Uterus (tissue), 2 donors: ENCODE results near the gene ATL2.

Experiments
- POLR2A ChIP-seq, 2 donors: fragments of 450-650 bp; IDR thresholded peaks; one replicate each; pipeline ENCODE4 v1.6.1; 2016; ENCODE audit warnings: antibody characterized with exemption in 2 of 2, mild to moderate bottlenecking in 1 of 2, moderate library complexity in 1 of 2
- TF ChIP-seq, protein P1 (sequence below), 4 experiments: fragments of 200-600 bp in 2 of 4; fragments of 450-650 bp in 2 of 4; sonication (generic) in 2 of 4; IDR thresholded peaks; one replicate each; pipeline ENCODE4 v1.5.1; 2016 to 2019; ENCODE audit warnings: antibody characterized with exemption in 4 of 4, mild to moderate bottlenecking in 2 of 4, moderate library complexity in 1 of 4

DNA sequence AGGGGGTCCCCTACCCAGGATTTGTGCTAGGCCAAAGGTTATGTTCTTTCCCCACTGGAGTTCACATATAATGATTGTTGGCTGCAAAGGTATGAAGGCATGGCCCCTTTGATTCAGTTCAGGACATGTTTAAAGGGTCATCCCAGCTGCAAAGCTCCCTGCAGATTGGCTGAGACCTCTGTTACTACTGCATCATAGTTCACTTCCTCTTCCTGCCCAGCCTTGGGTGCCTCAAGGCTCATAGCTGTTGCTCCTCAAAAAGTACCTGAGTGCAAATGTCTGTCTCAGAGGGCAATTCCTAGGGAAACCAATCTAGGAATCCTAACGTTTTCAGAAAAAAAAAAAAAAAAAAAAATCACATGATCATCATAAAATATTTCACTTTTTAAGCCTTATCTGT lies 125.1 kb downstream of the ATL2 start:
- TF ChIP-seq POLR2A (IDR thresholded peaks at IDR 0.05): no peak
- TF ChIP-seq, protein P1, sequence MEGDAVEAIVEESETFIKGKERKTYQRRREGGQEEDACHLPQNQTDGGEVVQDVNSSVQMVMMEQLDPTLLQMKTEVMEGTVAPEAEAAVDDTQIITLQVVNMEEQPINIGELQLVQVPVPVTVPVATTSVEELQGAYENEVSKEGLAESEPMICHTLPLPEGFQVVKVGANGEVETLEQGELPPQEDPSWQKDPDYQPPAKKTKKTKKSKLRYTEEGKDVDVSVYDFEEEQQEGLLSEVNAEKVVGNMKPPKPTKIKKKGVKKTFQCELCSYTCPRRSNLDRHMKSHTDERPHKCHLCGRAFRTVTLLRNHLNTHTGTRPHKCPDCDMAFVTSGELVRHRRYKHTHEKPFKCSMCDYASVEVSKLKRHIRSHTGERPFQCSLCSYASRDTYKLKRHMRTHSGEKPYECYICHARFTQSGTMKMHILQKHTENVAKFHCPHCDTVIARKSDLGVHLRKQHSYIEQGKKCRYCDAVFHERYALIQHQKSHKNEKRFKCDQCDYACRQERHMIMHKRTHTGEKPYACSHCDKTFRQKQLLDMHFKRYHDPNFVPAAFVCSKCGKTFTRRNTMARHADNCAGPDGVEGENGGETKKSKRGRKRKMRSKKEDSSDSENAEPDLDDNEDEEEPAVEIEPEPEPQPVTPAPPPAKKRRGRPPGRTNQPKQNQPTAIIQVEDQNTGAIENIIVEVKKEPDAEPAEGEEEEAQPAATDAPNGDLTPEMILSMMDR (IDR thresholded peaks at IDR 0.05): no peak
